NCI-H2081 (cell line): ENCODE results near the gene CFAP141.

Experiments
- DNase-seq, 2 experiments: peaks; one replicate each; lab custom pipeline; 2025; lab: John Stamatoyannopoulos, UW

The CFAP141 gene

DNA sequence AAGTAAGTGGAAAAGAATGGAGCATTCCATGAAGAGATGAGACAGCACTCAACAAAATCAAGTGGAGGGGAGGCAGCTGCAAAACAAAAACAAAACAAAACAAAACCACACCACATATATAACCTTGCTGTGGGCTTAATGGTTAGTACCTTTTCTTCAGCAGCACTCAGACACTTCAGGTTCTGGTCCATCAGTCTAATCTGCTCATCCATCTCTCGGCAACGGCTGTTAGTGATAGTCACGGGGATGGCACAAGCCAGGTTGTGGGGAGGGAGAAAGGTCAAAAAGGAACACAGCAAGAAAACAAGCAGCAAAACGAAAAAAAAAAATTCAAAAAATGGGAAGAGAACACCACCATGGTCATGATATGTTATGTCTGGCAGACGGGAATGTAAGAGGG, 34.3 kb downstream of the CFAP141 start:
- no peak for DNase-seq

- DNase-seq: no peak
These were observed 34.9 kb downstream of the CFAP141 start for GRCh38 chr1:154171223-154171583.

GRCh38 chr1:154170547-154171222, 35.4 kb downstream of the CFAP141 start:
- DNase-seq: no peak

DNA sequence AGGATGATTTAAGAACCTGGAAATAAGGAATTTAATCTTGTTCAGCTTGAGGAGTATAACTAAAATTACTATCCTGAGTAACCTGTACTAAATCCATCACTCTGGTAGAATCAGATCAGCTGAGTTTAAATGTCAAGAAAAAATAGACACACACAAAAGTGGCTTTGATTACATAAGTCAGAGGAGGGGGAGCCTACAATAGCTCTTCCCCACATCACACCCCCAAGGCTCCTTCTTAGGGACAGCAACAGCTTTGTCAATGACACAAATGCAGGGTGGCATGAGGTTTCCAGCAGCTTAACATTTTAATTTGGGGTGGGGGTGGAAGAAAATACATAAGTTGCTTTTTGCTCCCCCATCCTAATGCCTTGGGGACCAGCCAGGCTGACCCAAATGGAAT, 38.7 kb downstream of the CFAP141 start:
- no peak for DNase-seq

DNA sequence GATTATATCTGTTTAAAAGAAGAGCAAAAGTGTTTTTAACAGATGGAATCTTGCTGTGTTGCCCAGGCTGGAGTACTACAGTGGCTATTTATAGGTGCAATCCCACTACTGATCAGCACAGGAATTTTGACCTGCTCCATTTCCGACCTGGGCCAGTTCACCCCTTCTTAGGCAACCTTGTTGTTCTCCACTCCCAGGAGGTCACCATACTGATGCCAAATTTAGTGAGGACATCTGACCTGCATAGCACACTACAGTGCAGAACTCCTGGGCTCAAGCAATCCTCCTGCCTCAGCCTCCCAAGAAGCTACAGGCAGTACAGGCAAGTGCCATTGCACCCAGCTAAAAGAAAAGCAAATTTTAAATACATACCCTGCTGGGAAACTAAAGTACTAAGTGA, 39.9 kb downstream of the CFAP141 start:
- DNase-seq: no peak

DNA sequence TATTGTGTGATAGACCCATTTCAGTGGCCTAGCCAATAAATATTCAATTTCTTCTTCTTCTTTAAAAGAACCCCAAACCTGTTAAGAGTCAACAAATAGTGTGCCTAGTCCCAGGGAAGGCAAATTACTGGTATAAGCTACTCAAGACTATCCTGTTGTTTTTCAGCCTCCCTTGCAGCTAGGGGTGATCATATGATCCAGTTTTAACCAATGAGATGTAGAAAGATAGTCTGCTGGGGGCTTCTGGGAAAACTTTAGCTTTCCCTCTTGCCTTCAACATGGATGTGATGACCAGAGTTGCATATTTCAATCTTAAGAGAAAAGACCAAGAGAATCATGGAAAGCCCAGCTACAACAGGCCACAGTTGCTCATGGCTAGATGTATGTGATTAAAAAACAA, 46.6 kb downstream of the CFAP141 start:
- no peak for DNase-seq

DNA sequence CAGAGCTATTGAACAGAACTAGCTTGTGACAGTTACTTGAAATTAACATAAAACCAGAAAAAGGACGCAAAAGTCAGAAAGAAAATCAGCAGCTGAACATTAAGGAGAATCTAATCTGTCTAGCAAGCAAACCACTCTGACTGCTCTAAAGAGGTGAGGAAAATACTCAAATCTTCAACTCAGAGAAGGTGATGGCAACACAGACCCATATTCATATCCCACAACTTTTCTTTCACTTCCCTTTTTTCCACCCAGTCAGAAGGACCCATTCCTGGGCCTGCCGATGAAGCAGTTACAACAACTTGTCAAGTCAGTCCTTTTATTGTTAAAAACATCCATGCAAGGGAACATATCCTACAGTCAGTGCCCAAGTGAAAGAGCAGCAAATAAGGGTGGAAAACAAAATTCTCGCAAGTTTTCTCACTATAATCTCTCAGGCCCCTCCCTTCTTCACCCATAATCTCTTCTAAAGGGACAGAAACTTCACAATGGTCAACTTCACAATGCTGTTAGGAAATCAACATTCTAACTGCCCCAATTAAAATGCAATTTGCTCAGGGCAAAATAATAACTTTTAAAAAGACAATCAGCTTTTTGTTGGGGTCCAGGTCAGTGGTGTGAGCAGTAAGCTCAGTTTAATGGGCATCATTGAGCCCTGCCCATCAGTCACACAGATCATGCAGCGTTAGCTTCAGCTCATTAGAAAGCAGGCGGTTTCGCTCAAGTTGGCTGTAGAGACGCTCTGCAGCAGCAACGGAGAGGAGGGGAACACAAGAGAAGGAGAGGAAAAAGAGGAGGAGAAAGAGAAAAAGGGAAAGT, 47.6 kb downstream of the CFAP141 start:
- DNase-seq: no peak

- DNase-seq: no peak
These were observed 48.4 kb downstream of the CFAP141 start for GRCh38 chr1:154157520-154158306.

DNA sequence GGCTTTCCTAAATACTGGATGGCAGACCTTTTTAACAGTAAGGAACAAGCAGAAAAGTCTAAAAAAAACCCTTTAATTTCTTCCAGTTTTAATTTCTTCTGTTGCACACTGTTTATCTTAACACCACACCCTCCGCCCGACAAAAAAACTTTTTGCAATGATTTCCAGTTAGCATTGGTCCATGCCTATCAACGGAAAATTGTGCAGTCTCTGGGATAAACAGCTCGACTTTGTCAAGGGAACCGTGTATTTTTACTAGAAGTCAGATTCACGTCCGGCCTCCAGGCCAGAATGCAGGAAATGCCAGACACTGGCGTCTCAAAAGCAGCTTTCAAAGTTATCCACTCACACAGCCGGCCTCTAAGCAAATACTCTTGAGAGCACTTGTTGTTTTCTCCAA, 50.9 kb downstream of the CFAP141 start:
- DNase-seq: no peak

DNA sequence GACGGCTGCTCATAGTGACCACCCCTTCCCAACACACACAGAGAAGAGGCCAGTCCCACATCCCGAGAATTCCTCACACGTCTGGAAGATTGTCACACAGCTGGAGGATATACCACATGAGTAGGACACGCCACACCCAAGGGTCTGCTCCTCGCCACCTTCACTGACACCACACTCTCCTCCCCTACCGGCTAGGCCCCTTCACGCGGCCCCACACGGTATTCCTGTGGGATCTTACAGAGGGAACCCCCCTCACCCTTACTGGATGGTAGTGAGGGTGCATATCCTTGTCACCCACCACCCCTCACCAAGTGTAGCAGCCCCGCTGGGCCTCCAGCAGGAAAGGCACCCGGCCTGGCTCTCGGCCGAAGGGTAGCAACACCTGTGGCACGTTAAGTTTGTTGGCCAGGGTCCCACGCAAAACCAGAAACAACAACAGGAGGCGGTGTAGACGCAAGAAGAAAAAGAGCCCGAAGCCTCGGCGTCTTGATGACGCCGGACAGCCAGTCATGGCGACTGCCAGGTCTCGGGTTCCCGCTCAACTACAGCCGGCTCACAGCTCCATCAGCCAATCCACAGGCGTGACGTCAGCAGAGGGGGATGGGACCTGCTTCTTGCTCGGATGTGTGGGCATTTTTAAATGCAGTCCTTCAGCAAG, 51.5 kb downstream of the CFAP141 start, which contains the start of gene NUP210L:
Gene NUP210L (minus strand): TSS at position 540 of the 658 bp plus-strand sequence.
- no peak for DNase-seq

DNA sequence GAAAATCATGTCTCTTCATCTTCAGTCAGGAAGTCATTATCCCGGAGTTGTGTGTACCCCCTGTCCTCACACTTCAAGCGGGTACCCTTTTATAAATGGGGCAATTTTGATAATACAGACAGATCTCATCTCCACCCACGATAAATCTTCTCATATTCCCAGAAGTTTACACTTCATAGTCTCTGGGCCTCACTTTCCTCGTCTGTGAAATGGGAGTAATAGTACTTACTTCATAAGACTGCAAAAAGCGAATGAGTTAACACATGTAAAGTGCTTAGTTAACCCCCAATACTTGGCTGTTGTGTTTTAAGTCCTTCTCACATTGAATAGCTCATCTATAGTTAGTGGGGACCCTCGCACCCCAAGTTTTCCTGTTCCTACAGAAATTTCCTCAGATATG, 52.1 kb downstream of the CFAP141 start:
- no peak for DNase-seq

DNA sequence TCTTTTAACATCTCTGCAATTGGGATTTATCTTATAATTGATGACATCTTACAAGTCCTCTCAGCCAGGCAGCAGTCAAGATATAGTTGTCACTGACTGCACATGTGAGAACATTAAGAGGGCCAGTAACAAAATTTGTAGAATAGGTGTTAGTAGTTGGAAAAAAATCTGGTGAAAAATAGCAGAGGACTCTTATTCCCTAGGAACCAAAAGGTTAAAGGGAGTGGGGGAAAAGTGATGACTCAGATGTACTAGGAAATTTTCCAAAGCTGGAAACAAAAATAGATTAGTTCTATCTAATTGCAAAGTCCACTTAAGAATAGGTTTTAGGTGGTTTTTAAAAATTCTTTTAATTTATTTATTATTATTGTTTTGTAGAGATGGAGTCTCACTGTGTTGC, 54.8 kb downstream of the CFAP141 start:
- no peak for DNase-seq
